WERI-Rb-1 (cell line): ENCODE data around the gene PLEKHG3.

Experiments
- DNase-seq: peaks from one replicate; pipeline ENCODE4 v3.0.0-alpha.2; 2020
- H3K27ac ChIP-seq: fragments of 250-450 bp; sonication (Bioruptor Pico); 2 replicates; pipeline ENCODE4 v1.5.1; 2020; ENCODE audit warnings: mild to moderate bottlenecking, moderate library complexity
- H3K27me3 ChIP-seq: fragments of 250-450 bp; sonication (Bioruptor Pico); 2 replicates; pipeline ENCODE4 v1.5.1; 2021; ENCODE audit warnings: mild to moderate bottlenecking, low read depth, moderate library complexity; ENCODE audit not compliant: insufficient read depth, severe bottlenecking
- H3K36me3 ChIP-seq: fragments of 250-450 bp; sonication (Bioruptor Pico); 2 replicates; pipeline ENCODE4 v1.5.1; 2020; ENCODE audit warnings: mild to moderate bottlenecking, moderate library complexity
- H3K4me3 ChIP-seq: 2 replicates; pipeline ENCODE4 v1.5.1; 2011; ENCODE audit warnings: low read depth, mild to moderate bottlenecking, control low read depth, low read length
- H3K9me3 ChIP-seq: fragments of 250-450 bp; sonication (Bioruptor Pico); 2 replicates; pipeline ENCODE4 v1.5.1; 2021; ENCODE audit warnings: mild to moderate bottlenecking, moderate library complexity; ENCODE audit not compliant: severe bottlenecking
- TF ChIP-seq, protein P1 (sequence below): IDR thresholded peaks from 2 replicates; pipeline ENCODE4 v1.5.1; 2011; ENCODE audit warnings: low read depth, mild to moderate bottlenecking, control low read depth, inconsistent platforms, low read length

The PLEKHG3 gene

DNA sequence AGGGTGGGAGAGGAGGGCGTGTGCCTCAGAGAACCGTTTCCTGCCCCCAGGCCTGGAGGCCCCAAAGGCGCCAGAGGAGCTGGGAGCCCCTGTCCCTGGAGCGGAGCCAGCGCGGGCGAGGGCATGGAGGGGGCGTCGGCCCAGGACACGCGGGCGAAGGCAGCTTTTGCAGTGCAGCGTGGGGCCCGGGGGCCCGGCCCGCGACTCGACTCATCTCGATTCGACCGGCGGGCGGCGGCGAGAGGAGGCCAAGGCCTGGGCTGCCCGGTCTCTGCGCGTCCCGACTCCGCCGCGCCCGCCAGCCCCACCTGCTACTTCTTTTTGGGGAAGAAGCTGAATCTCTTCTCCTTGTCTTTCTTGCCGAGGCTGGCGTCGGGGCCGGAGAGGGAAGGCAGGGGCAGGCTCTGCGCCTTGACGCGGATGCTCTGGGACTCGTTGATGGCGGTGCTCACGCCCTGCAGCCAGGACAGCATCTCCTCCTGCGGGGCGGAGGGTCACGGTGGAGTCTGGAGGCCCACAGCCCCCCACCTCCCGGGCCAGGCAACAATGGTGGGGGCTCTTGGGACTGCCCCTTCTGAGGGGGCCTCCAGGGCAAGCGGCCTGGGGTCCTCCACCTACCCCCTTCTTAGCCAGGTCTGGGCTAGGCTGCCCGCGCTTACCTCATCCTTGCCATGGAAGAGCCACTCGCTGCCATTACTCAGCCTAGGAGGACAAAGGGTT is 44.9 kb downstream of the PLEKHG3 start:
- no peak overlapping the region for H3K27ac ChIP-seq
- H3K9me3 ChIP-seq = no peaks in the 10 kb centered on the region
- H3K36me3 ChIP-seq = no peaks in the 10 kb centered on the region
- H3K4me3 ChIP-seq = no peak overlapping the region
- H3K27me3 ChIP-seq = no peaks in the 10 kb centered on the region
- TF ChIP-seq, protein P1, sequence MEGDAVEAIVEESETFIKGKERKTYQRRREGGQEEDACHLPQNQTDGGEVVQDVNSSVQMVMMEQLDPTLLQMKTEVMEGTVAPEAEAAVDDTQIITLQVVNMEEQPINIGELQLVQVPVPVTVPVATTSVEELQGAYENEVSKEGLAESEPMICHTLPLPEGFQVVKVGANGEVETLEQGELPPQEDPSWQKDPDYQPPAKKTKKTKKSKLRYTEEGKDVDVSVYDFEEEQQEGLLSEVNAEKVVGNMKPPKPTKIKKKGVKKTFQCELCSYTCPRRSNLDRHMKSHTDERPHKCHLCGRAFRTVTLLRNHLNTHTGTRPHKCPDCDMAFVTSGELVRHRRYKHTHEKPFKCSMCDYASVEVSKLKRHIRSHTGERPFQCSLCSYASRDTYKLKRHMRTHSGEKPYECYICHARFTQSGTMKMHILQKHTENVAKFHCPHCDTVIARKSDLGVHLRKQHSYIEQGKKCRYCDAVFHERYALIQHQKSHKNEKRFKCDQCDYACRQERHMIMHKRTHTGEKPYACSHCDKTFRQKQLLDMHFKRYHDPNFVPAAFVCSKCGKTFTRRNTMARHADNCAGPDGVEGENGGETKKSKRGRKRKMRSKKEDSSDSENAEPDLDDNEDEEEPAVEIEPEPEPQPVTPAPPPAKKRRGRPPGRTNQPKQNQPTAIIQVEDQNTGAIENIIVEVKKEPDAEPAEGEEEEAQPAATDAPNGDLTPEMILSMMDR = no peak
- DNase-seq = no peak

GRCh38 chr14:64752909-64753308 is 48.7 kb downstream of the PLEKHG3 start:
- H3K36me3 ChIP-seq = no peaks in the 10 kb centered on the region
- no peak overlapping the region for H3K27ac ChIP-seq
- no peaks in the 10 kb centered on the region for H3K9me3 ChIP-seq
- no peak overlapping the region for H3K4me3 ChIP-seq
- no peaks in the 10 kb centered on the region for H3K27me3 ChIP-seq
- TF ChIP-seq, protein P1 = no peak
- DNase-seq = no peak

DNA sequence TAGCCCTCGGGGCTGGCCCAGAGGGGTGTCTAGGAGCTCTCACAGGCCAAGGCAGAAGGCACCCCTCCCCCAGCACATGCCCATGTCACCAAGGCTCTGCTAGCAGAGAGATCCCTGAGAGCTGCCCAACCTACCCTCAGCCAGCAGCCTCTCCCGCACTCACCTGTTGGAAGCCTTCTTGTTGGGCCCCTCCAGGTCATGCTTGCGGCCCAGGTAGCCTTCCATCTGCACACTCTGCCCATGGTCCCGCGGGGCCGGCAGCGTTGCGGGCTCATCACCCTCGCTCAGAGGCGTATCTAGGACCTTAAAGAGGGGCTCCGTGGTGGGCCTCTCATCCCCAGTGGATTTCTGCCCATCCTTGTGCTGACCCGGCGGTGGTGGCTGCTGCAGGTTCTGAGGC is 49.1 kb downstream of the PLEKHG3 start:
- DNase-seq = no peak
- H3K4me3 ChIP-seq = no peak overlapping the region
- no peaks in the 10 kb centered on the region for H3K9me3 ChIP-seq
- no peak overlapping the region for H3K27ac ChIP-seq
- H3K27me3 ChIP-seq = no peaks in the 10 kb centered on the region
- TF ChIP-seq, protein P1 = no peak
- H3K36me3 ChIP-seq = no peaks in the 10 kb centered on the region

DNA sequence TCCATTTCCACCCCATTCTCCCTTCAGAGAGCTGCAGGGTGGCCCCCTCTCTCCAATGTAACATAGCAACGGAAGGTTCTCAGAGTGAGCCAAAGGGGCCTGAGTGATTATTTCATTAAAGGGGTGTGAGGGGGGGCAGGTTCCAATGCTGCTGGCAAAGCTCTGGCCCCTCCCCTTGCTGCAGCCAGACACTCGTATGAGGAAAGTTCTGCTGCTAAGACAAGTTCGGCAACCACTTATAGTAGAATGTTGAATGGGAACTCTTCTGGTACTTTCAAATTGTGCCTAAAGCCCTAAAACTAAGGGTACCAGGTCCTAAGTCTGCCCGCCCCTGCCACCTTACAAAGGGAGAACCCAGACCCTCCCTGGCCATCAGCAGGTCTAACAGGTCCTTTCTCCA is 49.8 kb downstream of the PLEKHG3 start:
- TF ChIP-seq, protein P1 = no peak
- no peaks in the 10 kb centered on the region for H3K36me3 ChIP-seq
- H3K4me3 ChIP-seq = no peak overlapping the region

GRCh38 chr14:64754685-64755084 is 50.5 kb downstream of the PLEKHG3 start:
- Histone ChIP-seq H3K9me3 (no peaks in the 10 kb centered on the region), H3K27ac (no peak overlapping the region), H3K27me3 (no peaks in the 10 kb centered on the region), H3K36me3 (no peaks in the 10 kb centered on the region), H3K4me3 (no peak overlapping the region)
- TF ChIP-seq, protein P1 = no peak
- DNase-seq = no peak

More for the DNA sequence above, 49.8 kb downstream of the PLEKHG3 start:
- no peaks in the 10 kb centered on the region for H3K27me3 ChIP-seq
- DNase-seq = no peak
- no peaks in the 10 kb centered on the region for H3K9me3 ChIP-seq
- H3K27ac ChIP-seq = no peak overlapping the region

DNA sequence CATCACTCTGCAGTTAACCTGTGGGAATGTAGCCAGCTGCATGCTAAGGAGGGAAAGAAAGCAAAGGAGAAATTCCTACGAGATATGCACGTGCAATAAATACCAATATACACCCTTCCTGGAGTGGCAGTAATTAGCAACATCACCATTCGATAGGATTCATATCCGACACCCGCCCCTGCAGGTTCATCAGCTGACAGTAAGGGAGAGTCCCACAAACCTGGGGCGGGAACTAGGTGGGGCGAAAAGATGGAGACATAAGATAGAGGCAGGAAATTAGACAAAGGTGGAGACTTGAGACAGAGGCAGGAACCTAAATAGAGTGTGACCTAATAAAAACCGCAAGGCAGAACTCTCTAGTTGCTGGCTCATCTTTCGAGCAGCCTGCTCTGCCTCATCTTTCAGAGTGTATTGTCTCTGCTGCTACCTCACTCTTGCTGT is 51.6 kb downstream of the PLEKHG3 start:
- H3K36me3 ChIP-seq = no peaks in the 10 kb centered on the region
- no peak for DNase-seq
- no peaks in the 10 kb centered on the region for H3K27me3 ChIP-seq
- H3K27ac ChIP-seq = no peak overlapping the region
- H3K9me3 ChIP-seq = no peaks in the 10 kb centered on the region
- TF ChIP-seq, protein P1 = no peak
- H3K4me3 ChIP-seq = no peak overlapping the region
